Measurements from ENCODE around the gene UTP14C. TPM values are rescaled to one million over a fixed set of nuclear protein-coding genes. Genes with fewer than 3 reads are reported as not detected.
A peak's percentile ranks its signal among the peaks of the same experiment; 100 is the strongest.

Gene UTP14C
- total and polyA plus RNA-seq, 2 of the 13 experiments (the other 11 are each of a cell fraction or from before 2014, with no cell fraction given) = 8.8 to 12.2 TPM

- TF ChIP-seq SIX1 (CRISPR knock-in tag; IDR thresholded peaks at IDR 0.05; ENCODE audit: borderline replicate concordance) (peak; percentile 54; the same call in 1 of the 2 replicates), ATF3 (CRISPR knock-in tag; IDR thresholded peaks at IDR 0.05) (no peak), ZNF841 (CRISPR knock-in tag; IDR thresholded peaks at IDR 0.05; ENCODE audit: borderline replicate concordance) (no peak), MXI1 (IDR thresholded peaks at IDR 0.05; ENCODE audit: borderline replicate concordance, low read depth, low read length) (peak; percentile 18; the same call in 1 of the 3 replicates), ZNF431 (CRISPR knock-in tag; IDR thresholded peaks at IDR 0.05; ENCODE audit: borderline replicate concordance, low read depth) (no peak), TARDBP (CRISPR knock-in tag; IDR thresholded peaks at IDR 0.05) (peak; percentile 63; the same call in 1 of the 2 replicates), MIXL1 (CRISPR knock-in tag; IDR thresholded peaks at IDR 0.05) (peak; percentile 53; the same call in 1 of the 2 replicates), SP5 (CRISPR knock-in tag; IDR thresholded peaks at IDR 0.05; ENCODE audit: borderline replicate concordance, low read depth) (peak; percentile 95), ZBTB2 (CRISPR knock-in tag; IDR thresholded peaks at IDR 0.05; ENCODE audit: low read depth) (no peak), GFI1 (CRISPR knock-in tag; IDR thresholded peaks at IDR 0.05; ENCODE audit: borderline replicate concordance) (peak; percentile 68; the same call in 1 of the 2 replicates), PAF1 (CRISPR knock-in tag; IDR thresholded peaks at IDR 0.05) (no peak), NR2F6 (IDR thresholded peaks at IDR 0.05) (peak; percentile 53; the same call in 1 of the 2 replicates), NR2F6 (CRISPR knock-in tag; IDR thresholded peaks at IDR 0.05) (peak; percentile 73), HMG20A (CRISPR knock-in tag; IDR thresholded peaks at IDR 0.05; ENCODE audit: borderline replicate concordance) (peak; percentile 45; the same call in 1 of the 2 replicates), SP4 (CRISPR knock-in tag; IDR thresholded peaks at IDR 0.05) (0 out of 2 replicates have a peak, but pooled peaks have one; percentile 34), HBP1 (CRISPR knock-in tag; IDR thresholded peaks at IDR 0.05; ENCODE audit: low read depth) (peak; percentile 72; the same call in 1 of the 2 replicates), KDM3A (CRISPR knock-in tag; IDR thresholded peaks at IDR 0.05; ENCODE audit: low read depth) (peak; percentile 39; the same call in 1 of the 2 replicates), MED8 (CRISPR knock-in tag; IDR thresholded peaks at IDR 0.05; ENCODE audit: insufficient replicate concordance) (no peak), HDAC2 (CRISPR knock-in tag; IDR thresholded peaks at IDR 0.05) (peak; percentile 98), BCL3 (CRISPR knock-in tag; IDR thresholded peaks at IDR 0.05) (peak; percentile 90), ZNF180 (CRISPR knock-in tag; IDR thresholded peaks at IDR 0.05; ENCODE audit: borderline replicate concordance, low read depth) (no peak), ATF2 (CRISPR knock-in tag; IDR thresholded peaks at IDR 0.05) (peak; percentile 57), XBP1 (CRISPR knock-in tag; IDR thresholded peaks at IDR 0.05) (no peak), CSRNP2 (CRISPR knock-in tag; conservative IDR thresholded peaks at IDR 0.05; ENCODE audit: low read depth) (no peak)
Measured at GRCh38 chr13:51997641-51998330, 26.7 kb upstream of the UTP14C start (continued).
